ENCODE data around the gene THRB.

THRB gene

DNA sequence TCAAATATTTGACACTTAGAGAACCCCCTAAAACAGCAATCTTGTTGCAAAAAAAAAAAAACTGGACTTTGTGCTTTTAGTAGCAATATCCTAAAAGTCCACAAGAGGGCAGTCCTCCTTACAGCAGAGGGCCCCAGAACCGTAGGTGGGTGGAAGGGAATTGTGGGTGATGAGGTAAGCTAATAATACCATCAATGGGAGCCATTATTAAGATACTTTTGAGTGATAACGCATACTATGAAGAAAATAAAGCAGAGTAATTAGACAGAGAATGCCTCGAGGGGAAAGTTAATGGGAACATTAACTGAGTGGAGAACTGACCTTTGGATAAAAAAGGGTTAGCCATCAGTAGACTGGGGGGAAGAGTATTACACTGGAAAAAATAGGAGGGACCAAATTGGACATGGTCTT, 229.9 kb downstream of the THRB start:
- DNase-seq (ENCODE audit: low read depth): peak; percentile 9

DNA sequence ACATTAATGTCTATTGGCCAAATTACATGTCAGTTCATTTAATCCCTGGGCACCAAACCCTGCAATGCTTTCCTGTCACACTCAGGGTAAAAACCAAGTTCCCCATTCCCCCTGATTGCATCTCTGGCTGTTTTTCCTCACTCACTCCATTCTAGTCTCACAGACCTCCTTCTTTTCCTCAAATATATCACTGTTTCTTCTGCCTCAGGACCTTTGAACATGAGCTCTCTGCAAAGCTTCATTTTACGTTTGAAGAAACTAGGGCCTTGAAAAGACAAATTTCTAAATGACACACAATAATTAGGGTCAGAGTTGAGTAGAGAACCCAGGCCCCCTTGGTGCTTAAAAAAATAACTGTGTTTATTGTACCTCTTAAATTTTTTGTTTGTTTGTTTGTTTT, 230.6 kb downstream of the THRB start:
- DNase-seq (ENCODE audit: low read depth): no peak

DNA sequence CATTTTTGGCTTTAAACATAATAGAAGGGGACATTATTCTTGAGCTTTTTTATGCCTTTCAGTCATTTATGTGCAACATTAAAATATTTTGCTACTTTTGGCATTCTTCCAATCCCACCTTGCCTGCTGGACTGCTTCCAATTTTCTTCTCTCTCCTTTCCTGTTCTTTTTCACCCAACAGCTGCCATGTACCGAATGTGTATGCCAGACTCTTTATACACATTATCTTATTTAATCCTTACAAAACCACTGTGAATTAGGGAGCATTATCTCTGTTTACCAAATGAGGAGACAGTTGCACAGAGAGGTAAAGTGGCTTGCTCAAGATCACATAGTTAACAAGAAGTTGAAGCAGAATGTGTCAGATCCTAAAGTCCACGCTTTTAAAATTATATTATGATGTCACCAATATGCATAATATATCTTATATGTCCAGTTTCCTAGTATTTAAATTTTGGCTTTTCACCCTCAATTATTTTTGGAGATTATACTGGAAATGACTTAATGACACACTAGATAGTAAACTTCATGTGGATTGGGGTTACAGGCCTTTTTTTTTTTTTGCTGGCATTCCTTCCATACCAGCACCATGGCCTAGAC, 231.5 kb downstream of the THRB start:
- DNase-seq (ENCODE audit: low read depth): no peak

DNA sequence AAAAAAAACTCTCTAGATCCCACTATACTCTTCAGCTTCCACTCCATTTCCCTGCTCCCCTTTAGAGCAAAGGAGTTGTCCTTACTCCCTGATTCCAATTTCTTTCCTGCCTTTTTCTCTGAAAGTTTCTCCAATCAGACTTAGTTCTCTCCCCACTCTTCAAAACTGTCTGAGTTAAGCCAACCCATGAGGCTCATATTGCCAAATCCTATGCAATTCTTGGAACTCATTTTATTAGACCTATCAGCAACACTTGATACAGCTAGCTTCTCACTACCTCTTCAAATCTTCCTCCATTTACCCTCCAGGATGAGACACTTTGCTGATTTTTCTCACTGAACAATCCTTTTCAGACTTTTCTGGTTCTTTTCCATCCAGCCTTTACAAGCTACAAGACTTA, 233.1 kb downstream of the THRB start:
- no peak for DNase-seq (ENCODE audit: low read depth)

DNA sequence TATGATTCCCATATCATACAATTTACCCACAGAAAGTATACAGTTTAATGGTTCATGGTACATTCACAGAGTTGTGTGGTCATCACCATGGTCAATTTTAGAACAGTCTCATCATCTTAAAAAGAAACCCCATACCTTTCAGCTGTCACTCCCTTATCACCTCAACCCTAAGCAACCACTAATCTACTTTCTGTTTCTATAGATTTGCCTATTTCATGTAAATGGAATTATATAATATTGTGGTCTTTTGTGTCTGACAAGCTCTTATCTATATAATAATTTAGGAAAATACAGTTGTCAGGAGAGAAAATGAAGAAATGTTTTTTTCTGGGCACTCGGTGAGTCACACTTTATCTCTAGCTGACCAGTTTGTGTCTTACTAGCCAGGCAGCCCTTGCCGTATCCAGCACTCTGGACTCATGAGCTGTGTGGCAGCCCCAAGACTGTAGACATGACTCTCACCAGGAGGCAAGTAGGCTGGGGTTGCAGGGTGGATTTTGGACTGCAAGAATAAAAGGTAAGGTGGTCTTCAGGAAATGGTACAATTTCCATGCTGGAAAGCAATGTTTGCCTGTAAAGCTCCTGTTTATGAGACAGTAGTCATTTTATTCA, 234.6 kb downstream of the THRB start:
- no peak for DNase-seq (ENCODE audit: low read depth)

DNA sequence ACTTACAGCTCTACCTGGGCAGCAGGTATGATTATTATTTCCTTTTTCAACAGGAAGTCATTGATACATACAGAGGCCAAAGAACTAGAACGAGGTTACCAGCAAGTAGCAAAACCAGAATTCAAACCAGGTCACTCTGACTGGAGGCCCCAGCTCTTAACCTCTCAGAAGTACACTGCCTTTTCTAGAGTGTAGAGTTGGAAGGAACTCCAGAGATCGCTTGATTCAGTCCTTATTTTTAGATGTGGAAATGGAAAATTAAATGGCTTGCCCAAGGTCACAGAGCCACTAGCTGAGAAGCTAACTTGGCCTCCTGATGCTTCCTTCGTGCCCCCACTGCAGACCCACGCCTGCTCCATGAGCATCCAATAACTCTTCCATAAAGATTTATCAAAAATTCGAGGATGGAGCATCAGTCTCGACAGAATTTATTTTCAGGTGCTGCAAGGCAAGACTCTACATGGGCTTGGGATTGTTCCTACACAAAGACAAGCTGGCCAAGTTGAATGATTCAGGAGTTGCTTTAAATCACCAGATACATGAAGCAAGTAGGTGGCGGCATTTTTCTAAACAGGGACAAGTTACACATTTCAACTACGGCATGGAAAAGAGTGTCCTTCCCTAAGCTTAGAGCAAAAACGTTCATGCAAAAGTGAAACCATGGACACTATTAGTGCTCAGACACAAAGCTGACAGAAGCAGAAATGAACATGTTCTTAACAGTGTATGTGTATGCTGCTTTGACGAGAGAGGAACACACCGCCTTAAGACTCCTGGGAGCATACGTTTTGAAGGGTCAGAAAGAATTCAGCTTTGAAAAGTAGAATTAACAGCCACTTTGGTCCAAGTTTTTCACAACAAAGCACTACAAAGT, 235.7 kb downstream of the THRB start:
- no peak for DNase-seq (ENCODE audit: low read depth)

DNA sequence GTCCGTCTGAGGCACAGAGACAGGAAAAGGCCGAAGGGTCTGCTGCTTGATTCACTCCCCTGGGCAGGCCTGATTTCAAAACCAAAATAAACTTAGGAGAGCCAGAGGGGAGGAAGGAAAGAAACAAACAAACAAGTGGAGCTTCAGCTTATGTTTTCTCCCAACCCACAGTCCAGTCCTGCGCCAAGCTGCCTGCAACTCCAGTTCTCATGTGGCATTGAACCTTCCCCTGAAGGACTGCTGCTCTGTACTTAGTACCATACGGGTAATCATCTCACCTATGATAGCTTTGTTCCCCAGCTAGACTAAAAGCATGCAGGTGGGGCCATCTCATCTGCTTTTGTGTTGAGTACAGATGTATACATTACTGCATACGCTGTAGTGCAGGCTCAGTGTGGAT, 236.4 kb downstream of the THRB start:
- DNase-seq (ENCODE audit: low read depth): no peak

DNA sequence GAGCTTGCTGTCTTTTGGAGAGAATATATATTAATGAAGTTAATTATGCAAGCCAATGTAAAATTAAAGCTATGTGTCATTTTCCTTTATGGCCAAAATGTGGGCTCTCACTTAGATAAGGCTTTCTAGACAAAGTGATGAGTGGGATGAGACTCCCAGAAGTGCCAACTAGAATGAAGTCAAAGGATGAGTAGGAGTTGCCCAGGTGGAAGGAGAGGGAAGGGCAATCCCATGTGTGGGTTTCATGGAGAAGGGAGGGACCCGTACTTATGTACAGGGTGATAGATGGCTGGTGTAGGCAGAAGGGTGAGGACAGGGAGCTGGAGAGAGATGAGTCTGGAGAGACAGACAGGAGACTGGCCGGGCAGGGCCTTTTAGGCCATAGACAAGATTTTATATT, 239.2 kb downstream of the THRB start:
- DNase-seq (ENCODE audit: low read depth): no peak

DNA sequence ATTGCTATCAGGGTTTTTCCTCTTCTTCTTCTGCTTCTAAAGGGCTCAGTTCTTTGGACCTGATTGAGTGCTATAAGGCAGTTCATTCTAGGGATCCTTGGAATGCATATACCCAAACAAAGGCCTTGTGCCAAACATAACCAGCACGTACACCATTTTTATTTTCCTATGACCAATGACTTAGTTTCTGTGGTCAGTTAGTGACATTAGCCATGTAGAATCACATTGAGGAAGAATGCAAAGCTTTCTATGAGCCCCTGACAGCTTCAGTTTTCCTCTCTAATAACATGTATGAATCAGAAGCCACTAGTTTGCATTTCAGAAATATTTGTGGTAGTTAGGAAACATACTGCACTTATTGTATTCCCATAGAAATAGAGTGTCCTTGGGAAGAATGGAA, 240.0 kb downstream of the THRB start:
- peak; percentile 60 for DNase-seq (ENCODE audit: low read depth)

DNA sequence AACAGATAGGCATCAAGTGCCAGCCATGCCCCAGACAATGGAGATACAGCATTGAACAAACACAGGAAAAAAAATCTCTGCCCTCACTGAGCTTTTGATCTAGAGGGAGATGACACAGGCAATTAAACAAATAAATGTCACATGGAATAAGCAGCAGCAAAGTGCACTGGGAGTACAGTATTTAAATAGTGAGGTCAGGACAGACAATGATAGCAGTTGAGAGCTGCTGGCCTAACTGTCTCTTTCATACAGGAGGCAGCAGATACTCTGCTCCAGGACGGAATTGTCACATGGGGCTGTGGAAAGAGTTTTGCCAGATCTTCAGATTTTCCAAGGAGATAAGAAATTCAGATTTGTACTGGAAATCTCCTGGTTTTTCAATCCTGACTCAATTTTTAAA, 241.3 kb downstream of the THRB start:
- no peak for DNase-seq (ENCODE audit: low read depth)

DNA sequence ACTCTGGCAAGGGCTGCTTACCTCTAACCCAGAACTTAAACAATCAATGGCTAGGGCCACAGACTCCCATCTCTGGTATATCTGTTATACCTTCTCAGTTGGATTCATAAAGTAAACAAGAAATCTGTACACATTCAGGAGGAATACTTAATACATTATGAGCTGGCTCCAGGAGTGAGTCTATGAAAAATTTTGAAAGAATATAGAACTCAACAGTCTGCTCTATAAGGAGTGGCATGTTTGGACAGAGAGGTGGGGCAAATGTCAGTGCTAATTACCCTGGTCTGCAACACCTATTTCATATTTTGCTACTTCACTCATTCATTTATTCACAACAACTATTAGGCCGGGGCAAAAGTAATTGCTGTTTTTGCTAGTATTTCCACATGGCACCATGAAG, 245.1 kb downstream of the THRB start:
- DNase-seq (ENCODE audit: low read depth): no peak

DNA sequence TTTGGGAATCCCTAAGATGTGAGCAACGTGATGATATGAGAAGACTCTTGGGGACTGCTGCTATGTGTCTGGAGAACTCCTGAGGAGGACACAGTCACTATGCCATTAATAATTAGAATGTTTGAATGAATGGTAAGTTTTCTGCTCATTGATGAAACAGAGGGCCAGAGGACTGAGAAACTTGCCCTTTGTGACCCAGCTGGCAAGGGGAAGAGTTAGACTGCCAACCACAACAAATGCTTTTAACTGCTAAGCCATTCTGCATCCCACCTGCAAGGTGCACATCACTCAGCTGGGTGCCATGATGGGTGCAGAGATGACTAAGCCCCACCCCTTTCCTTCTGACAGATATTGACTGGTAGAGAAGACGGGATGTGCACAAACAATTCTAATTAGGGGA, 249.6 kb downstream of the THRB start:
- DNase-seq (ENCODE audit: low read depth): no peak

DNA sequence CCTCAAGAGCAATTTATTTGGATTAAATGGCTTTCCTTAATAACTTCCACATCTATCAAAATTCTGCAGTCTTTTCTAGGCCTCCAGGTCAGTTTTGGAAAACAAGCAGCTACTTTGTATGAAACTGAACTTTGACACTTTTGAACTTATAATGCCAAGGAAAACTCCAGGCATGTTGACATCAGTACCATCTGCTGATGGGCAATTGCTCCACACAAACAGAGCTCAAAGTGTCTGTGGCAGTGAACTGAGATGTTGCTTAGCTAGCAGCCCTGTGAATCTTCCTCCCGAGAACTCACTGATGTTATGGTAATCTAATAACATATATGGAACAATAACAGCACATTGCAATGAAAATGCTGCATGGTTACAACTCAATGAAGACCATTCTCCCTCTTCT, 250.2 kb downstream of the THRB start:
- DNase-seq (ENCODE audit: low read depth): no peak

DNA sequence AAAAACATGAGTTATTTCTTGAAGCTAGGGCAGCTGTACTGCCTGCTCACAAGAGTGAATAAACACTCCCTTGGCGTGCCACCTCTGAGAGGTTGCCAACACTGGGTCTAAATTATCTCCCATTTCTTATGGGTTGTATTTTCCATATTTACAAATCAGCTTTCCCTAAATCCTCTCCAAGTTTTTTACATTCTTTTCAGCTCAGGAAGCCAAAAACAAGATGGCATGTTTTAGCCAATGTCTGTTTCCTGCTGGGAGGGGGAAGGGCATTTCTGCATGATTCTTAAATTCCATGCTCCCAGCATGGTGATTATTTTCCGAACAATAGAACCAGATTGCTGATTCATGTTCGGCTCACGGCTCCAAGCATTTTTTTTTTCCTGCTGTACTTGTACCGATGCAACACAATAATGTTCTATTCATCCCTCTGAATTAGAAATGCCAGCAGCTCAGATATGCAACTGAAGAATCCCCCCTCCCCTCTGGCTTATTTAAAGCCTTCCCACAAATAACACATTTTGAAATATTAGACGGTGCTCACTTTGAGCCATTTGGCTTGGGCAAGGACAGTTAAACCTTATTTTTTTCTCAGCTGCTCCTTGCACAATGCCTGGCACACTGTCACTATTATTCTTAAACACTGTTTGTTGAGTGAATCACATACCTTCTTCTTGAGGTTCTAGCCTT, 252.5 kb downstream of the THRB start:
- DNase-seq (ENCODE audit: low read depth): peak; percentile 80

DNA sequence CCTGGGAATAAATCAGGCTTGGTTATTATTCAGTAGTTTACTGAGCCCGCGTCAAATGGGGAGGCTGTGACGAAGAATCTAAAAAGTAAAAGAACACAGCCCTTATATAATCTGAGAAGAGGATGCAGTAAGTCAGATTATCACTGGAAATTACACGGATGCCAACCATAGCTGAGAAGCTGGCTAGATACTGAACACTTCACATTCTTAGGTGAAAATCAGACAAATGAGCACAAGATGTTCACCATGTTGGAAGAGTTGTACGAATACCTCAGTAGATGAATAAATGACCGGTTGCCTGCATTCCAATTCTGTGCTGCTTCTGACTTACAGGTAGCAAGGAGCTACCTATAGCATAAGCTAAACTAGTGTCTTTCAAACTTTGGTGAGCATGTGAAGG, 254.3 kb downstream of the THRB start:
- DNase-seq (ENCODE audit: low read depth): no peak

DNA sequence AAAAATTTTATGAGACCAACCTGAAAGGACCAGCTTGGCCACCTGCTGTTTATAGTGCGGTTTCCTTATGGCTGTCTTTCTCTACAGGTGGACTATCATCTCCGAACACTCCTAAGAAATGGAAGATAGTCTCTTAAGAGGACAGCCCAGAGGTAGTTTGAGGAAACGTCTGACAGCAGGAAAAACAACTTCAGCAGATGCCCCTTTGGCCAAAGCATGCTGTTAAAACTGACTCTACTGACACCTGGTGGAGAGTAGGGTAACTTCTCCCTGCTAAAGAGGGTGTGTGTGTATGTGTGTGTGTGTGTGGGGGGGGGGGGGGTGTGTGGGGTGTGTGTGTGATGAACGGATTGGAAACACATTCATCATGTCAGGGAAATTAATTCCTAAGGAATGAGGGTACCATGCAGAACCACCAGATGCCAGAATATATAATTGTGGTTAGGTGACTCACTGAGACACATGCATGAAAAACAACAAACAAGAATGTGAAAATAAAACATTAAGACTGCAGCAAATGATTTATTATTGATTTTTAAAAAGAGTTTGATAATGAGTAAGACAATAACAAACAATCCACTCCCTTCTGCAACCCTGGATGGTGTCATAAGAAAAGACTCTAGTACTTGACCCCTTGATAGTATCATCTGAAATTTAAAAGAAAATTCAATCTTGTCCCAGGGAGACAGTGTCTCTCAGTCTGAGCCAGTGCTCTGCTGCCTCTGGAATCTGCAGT, 256.5 kb downstream of the THRB start:
- peak; percentile 76 for DNase-seq (ENCODE audit: low read depth)

DNA sequence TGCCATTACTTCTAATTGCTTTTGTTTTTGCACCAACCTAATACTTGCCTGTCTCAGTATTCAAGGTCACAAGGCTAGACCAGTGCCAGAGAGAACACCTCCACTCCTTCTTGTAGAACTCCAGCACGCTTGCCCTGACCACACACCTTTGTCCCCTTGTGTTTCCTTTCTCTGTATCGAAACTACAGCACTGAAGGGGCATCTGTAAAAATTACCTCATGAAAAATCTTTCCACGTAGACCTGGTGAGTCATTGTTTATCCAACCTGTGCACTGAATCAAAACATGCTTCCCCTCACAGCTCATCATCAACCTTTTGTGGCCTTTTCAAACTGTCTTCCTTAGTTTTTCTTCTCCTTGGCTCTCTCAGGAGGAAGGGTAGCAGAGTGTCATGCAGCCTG, 259.5 kb downstream of the THRB start:
- DNase-seq (ENCODE audit: low read depth): no peak

DNA sequence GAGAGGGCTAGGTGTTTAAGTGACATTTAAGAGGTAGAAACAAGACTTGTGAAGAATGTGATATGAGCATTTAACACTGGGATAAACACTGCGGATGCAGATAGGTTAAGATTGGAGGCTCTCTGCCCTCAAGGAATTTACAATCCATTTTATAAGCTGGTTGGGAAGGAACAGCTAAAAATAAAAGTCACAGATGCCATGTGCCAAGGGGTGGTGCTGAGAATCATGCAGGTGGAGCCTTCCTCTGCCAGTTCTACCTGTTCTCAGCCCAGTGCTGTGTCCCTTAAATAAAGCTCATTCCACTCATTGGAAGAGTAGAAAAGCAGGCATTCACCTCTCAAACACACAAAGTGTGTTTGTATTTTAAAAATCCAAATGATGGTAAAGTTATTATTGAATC, 261.9 kb downstream of the THRB start:
- DNase-seq (ENCODE audit: low read depth): no peak

DNA sequence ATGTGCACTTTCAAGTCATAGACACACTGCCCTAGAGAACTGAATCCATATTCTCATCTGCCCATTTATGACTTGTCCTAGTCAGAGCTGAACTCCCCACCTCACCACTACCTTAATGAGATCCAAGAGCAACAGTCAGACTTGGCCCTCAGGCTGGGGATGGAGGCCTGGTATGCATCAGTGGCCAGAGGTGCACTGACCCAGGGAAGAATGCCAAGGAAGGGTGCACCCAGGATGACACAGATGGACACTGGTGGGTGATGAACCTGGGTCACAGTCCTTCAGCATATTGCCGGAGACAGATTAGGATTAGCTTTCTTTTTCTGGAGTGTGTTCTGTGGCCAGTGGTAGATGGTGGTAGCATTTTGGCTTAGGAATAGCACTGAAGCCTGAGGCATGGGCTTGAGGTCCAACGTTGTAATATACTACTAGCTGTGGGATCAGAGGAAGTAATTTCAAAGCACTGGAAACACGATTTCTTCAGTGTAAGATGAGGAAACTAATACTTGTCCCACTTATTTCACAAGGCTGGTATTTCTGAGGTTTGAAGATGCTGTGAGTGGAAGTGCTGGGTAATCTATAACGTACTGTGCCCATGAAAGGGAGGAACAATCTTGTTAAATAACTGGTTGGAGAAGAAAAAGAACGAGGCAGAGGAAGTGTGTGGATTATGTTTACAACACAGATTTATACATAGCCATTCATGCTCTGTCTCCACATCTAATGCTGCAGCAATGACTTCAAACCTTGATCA, 265.0 kb downstream of the THRB start:
- DNase-seq (ENCODE audit: low read depth): no peak

DNA sequence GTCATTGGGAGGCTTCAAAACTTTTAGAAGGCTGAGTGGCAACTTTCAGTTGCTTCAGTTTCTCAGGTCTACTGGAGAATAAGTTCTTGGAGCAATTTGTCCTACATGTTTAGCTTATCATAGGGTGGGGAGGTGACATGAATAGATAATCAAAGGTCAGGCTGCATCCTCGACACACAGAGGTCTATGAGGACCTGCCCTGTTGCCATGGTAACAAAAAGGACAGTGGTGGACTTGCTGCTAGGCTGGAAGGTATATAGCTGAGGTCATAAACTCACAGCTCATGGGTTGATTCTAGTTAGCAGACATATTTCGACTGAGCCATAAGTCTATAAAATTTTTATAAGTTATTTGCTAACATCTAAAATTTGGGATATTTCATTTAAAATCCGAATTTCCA, 267.0 kb downstream of the THRB start:
- no peak for DNase-seq (ENCODE audit: low read depth)

DNA sequence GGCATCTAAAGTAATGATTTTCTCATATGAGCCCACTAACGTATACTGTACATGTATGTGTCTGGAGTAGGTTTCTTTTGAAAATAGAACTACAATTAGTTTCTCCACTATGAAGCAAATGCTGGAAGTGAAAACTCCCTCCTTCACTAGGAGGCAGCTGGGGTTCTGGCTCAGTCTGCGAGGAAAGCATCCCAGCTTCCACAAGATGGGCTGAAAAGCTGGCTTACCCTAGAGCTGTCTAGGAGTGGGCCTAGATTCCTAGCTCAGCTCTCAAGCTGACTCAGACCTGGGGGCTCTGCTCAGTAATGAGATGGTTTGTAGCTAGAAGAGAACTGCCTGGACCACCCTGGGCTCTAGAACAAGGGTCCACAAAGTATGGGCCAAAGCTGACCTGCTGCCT, 268.3 kb downstream of the THRB start:
- DNase-seq (ENCODE audit: low read depth): no peak

All from stromal cell of bone marrow (primary cell).